ENCODE results near the gene PALLD.

DNA sequence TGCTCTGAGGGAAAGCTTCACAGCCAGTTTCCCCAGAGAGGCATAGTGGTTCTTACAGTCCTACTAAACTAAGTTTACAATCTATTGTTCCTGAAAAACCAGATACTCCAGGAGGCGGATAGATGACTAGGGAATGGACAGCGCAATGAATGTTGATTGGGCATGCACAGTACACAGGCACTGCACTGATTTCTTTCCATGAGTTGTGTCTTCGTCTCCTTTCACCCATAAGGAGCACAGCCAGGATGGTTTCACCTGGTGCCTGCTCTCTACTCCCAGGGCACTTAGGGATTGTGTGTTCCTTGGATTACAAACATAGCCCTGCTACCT is 144.9 kb downstream of the PALLD start:
- no peak for TF ChIP-seq POLR2AphosphoS5 (IDR thresholded peaks at IDR 0.05)
- TF ChIP-seq, protein P1, sequence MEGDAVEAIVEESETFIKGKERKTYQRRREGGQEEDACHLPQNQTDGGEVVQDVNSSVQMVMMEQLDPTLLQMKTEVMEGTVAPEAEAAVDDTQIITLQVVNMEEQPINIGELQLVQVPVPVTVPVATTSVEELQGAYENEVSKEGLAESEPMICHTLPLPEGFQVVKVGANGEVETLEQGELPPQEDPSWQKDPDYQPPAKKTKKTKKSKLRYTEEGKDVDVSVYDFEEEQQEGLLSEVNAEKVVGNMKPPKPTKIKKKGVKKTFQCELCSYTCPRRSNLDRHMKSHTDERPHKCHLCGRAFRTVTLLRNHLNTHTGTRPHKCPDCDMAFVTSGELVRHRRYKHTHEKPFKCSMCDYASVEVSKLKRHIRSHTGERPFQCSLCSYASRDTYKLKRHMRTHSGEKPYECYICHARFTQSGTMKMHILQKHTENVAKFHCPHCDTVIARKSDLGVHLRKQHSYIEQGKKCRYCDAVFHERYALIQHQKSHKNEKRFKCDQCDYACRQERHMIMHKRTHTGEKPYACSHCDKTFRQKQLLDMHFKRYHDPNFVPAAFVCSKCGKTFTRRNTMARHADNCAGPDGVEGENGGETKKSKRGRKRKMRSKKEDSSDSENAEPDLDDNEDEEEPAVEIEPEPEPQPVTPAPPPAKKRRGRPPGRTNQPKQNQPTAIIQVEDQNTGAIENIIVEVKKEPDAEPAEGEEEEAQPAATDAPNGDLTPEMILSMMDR (IDR thresholded peaks at IDR 0.05): no peak

Measured in gastroesophageal sphincter (tissue), 3 donors.